Activated CD4-positive, CD25-positive, alpha-beta regulatory T cell treated with anti-CD3 and anti-CD28 coated beads, Interleukin-2, amount 50 U/mL, for 72 hours (primary cell): ENCODE data around the gene RPS8.
"Not testable (repeated sequence)": the region's sequence is repeated elsewhere in the genome, so short reads cannot be mapped to it uniquely, and the experiment has no call there.

Experiments
- DNase-seq: peaks from one replicate; pipeline ENCODE4 v3.0.0; 2021

Gene RPS8

GRCh38 chr1:44803312-44804095 is 28.2 kb downstream of the RPS8 start:
- no peak for DNase-seq

- no peak for DNase-seq
Observed at GRCh38 chr1:44805311-44806024, 30.1 kb downstream of the RPS8 start.

- no peak for DNase-seq
Observed at GRCh38 chr1:44806025-44806703, 30.8 kb downstream of the RPS8 start.

GRCh38 chr1:44806704-44807363 is 31.5 kb downstream of the RPS8 start, which contains the start of gene DYNLT4:
DYNLT4 (minus strand) TSS chr1:44807351; CDS start chr1:44806668, 683 bp downstream.
- DNase-seq = no peak

GRCh38 chr1:44807364-44808062 is 32.2 kb downstream of the RPS8 start:
- peak; percentile 79 for DNase-seq

GRCh38 chr1:44808063-44808937 is 33.0 kb downstream of the RPS8 start, which contains the start of gene BTBD19:
BTBD19 (plus strand) TSS chr1:44808523; CDS start chr1:44808821, 298 bp downstream.
- peak; percentile 71 for DNase-seq

- DNase-seq = peak; percentile 74
Observed at GRCh38 chr1:44808938-44809917, 33.9 kb downstream of the RPS8 start.

GRCh38 chr1:44810101-44810761 is 34.9 kb downstream of the RPS8 start:
- no peak for DNase-seq

- not testable (repeated sequence) for DNase-seq
Observed at GRCh38 chr1:44810762-44811105, 35.4 kb downstream of the RPS8 start.

GRCh38 chr1:44811234-44811633 is 35.9 kb downstream of the RPS8 start:
- no peak for DNase-seq

- no peak for DNase-seq
Observed at GRCh38 chr1:44812822-44813543, 37.6 kb downstream of the RPS8 start.

- DNase-seq = not testable (repeated sequence)
Observed at GRCh38 chr1:44815926-44816325, 40.6 kb downstream of the RPS8 start.

- no peak for DNase-seq
Observed at GRCh38 chr1:44817307-44817706, 42.0 kb downstream of the RPS8 start.

- no peak for DNase-seq
Observed at GRCh38 chr1:44817771-44818495, 42.6 kb downstream of the RPS8 start.

- DNase-seq = no peak
Observed at GRCh38 chr1:44819196-44819607, 43.9 kb downstream of the RPS8 start.

- peak; percentile 81 for DNase-seq
Observed at GRCh38 chr1:44819608-44820327, 44.4 kb downstream of the RPS8 start.
